Tibial artery (tissue), 4 donors: ENCODE results near the gene PRIM1.
"Not testable (repeated sequence)": the region's sequence is repeated elsewhere in the genome, so short reads cannot be mapped to it uniquely, and the experiment has no call there.

Experiments used
- DNase-seq, 2 donors: peaks; one replicate each; pipeline ENCODE4 v3.0.0-alpha.2; 2019
- H3K27ac ChIP-seq, 2 donors: fragments of 200-600 bp; sonication (generic) in 1 of 2; 1 replicate in 1 of 2; 2 replicates in 1 of 2; pipeline ENCODE4 v1.5.1; 2018 to 2019; ENCODE audit warnings: mild to moderate bottlenecking in 1 of 2
- H3K27me3 ChIP-seq, 2 donors: fragments of 200-600 bp; sonication (generic) in 1 of 2; one replicate each; pipeline versions ENCODE4 v1.5.1 to v1.6.0; 2016 to 2019
- H3K36me3 ChIP-seq, 3 donors: fragments of 200-600 bp; sonication (generic) in 2 of 3; one replicate each; pipeline ENCODE4 v1.5.1; 2016 to 2019; ENCODE audit warnings: mild to moderate bottlenecking in 2 of 3
- H3K4me1 ChIP-seq, 4 donors: fragments of 200-600 bp; sonication (generic) in 2 of 4; 1 replicate in 3 of 4; 2 replicates in 1 of 4; pipeline ENCODE4 v1.5.1; 2016 to 2019
- H3K4me3 ChIP-seq, 2 donors: fragments of 200-600 bp; sonication (generic) in 1 of 2; 1 replicate in 1 of 2; 2 replicates in 1 of 2; pipeline ENCODE4 v1.5.1; 2018 to 2019; ENCODE audit warnings: mild to moderate bottlenecking in 2 of 2
- H3K9me3 ChIP-seq, 3 donors: fragments of 200-600 bp; sonication (generic) in 1 of 3; one replicate each; pipeline ENCODE4 v1.5.1; 2016 to 2019
- intact Hi-C: fragments of 100-400 bp; cut with DNase I; formaldehyde crosslinking; loops from one replicate; pipeline ENCODE4 v1.15.0; 2023; ENCODE audit warnings: low total_unique reads
- TF ChIP-seq, protein P1 (sequence below), 2 experiments: fragments of 200-600 bp in 1 of 2; fragments of 450-650 bp in 1 of 2; IDR thresholded peaks; one replicate each; pipeline ENCODE4 v1.5.1; 2017 to 2019; ENCODE audit warnings: antibody characterized with exemption in 2 of 2, mild to moderate bottlenecking in 1 of 2, moderate library complexity in 1 of 2

Gene PRIM1

DNA sequence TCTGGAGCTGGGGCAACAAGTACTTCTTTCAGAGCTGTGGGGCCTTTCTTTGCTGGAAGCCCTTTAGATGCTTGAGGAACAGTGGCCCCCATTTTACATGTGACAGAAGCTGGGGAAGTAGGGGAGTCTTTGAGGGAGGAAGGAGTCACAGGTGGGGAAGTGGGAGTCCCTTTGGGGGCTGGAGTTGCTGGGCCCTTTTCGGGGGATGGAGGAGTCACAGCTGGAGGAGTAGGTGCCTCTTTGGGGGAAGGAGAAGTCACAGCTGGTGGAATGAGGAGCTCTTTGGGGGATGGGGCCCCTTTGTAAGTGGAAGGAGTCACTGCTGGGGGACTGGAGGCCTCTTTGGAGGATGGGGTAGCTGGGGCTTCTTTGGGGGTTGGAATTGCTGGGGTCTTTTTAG is 35.7 kb downstream of the PRIM1 start:
- Histone ChIP-seq H3K4me3 (no peak overlapping the region), H3K27me3 (no peaks in the 10 kb centered on the region), H3K27ac (no peak overlapping the region), H3K4me1 (peaks cover 0 to 54% (median 44%) of the 10 kb centered on the region in 4 donors), H3K36me3 (peaks cover 32 to 86% (median 84%) of the 10 kb centered on the region in 3 donors), H3K9me3 (no peaks in the 10 kb centered on the region)
- DNase-seq = peak in 1 of 2 donors; percentile 31
- TF ChIP-seq, protein P1, sequence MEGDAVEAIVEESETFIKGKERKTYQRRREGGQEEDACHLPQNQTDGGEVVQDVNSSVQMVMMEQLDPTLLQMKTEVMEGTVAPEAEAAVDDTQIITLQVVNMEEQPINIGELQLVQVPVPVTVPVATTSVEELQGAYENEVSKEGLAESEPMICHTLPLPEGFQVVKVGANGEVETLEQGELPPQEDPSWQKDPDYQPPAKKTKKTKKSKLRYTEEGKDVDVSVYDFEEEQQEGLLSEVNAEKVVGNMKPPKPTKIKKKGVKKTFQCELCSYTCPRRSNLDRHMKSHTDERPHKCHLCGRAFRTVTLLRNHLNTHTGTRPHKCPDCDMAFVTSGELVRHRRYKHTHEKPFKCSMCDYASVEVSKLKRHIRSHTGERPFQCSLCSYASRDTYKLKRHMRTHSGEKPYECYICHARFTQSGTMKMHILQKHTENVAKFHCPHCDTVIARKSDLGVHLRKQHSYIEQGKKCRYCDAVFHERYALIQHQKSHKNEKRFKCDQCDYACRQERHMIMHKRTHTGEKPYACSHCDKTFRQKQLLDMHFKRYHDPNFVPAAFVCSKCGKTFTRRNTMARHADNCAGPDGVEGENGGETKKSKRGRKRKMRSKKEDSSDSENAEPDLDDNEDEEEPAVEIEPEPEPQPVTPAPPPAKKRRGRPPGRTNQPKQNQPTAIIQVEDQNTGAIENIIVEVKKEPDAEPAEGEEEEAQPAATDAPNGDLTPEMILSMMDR (IDR thresholded peaks at IDR 0.05) = no peak
- intact Hi-C loops = no loop called here

DNA sequence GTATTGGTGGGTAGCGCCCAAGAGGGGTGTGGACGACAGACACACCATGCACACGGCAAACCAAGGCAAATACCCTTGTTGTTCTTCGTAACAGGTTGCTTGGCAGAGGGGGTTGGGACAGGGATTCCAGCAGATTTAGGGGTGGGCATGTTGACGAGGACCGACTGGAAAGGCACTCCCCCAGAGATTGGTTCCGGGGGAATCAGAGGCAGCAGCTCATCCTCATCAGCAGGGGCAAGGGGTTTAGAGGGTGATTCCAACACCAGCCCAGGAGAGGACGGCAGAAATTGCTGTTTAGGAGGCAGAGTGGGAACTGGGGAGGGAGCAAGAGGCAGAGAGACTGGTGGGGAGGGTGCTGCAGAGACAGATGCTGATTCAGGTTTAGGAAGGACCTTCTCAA is 36.3 kb downstream of the PRIM1 start:
- peak in 1 of 2 donors; percentile 40 for DNase-seq
- Histone ChIP-seq H3K4me1 (peaks cover 0 to 47% (median 37%) of the 10 kb centered on the region in 4 donors), H3K4me3 (no peak overlapping the region), H3K36me3 (peaks cover 36 to 92% (median 81%) of the 10 kb centered on the region in 3 donors), H3K27ac (no peak overlapping the region), H3K27me3 (no peaks in the 10 kb centered on the region), H3K9me3 (no peaks in the 10 kb centered on the region)
- intact Hi-C loops = no loop called here
- TF ChIP-seq, protein P1 (IDR thresholded peaks at IDR 0.05) = no peak

DNA sequence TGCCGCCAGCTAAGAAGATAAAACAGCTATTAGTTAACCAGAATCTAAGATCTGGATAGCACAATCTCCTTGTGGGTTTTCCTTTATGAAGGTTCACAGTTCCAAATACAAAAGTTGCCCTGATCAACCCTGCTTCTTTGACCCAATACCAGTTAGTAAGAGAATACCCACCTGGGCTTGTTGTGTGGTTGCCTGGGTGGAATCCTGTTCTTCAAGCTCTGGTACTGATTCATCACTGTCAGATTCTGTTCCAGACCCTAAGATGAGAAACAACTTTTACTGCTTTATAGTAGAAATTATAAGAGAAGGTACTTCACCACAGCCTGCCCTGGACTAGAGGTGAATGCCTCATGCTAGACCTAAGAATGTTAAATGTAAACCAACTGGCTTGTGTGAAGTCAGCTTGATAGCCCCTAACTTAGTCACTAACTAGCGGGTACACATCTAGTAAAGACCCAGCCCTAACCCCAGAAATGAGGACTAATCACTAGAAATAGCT is 37.6 kb downstream of the PRIM1 start:
- H3K4me3 ChIP-seq = no peak overlapping the region
- peaks cover 0 to 35% (median 26%) of the 10 kb centered on the region in 4 donors for H3K4me1 ChIP-seq
- no peak for DNase-seq
- TF ChIP-seq, protein P1 (IDR thresholded peaks at IDR 0.05) = no peak
- no peaks in the 10 kb centered on the region for H3K27me3 ChIP-seq
- intact Hi-C loops = no loop called here
- no peaks in the 10 kb centered on the region for H3K9me3 ChIP-seq
- peaks cover 36 to 84% (median 70%) of the 10 kb centered on the region in 3 donors for H3K36me3 ChIP-seq
- no peak overlapping the region for H3K27ac ChIP-seq

DNA sequence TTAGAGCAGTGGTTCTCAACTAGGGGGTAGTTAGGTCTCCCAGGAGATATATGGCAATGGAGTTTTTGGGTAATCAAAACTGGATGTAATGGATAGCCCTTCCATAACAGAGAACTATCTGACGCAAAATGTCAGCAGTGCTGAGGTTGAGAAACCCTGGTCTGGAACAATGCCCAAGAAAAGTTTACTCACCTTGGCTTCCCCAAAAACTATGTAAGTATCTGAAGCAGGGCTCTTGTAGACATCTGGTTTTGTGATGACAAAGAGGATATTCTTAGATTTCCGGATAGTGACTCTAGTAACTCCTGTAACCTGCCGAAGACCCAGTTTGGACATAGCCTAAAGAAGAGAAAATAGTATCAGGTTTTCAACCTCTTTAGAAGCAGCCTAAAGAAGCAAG is 38.8 kb downstream of the PRIM1 start:
- intact Hi-C loops = no loop called here
- no peaks in the 10 kb centered on the region for H3K27me3 ChIP-seq
- no peaks in the 10 kb centered on the region for H3K9me3 ChIP-seq
- DNase-seq = no peak
- no peak overlapping the region for H3K27ac ChIP-seq
- TF ChIP-seq, protein P1 (IDR thresholded peaks at IDR 0.05) = no peak
- peaks cover 0 to 26% (median 19%) of the 10 kb centered on the region in 4 donors for H3K4me1 ChIP-seq
- H3K4me3 ChIP-seq = no peak overlapping the region
- peaks cover 36 to 72% (median 60%) of the 10 kb centered on the region in 3 donors for H3K36me3 ChIP-seq

DNA sequence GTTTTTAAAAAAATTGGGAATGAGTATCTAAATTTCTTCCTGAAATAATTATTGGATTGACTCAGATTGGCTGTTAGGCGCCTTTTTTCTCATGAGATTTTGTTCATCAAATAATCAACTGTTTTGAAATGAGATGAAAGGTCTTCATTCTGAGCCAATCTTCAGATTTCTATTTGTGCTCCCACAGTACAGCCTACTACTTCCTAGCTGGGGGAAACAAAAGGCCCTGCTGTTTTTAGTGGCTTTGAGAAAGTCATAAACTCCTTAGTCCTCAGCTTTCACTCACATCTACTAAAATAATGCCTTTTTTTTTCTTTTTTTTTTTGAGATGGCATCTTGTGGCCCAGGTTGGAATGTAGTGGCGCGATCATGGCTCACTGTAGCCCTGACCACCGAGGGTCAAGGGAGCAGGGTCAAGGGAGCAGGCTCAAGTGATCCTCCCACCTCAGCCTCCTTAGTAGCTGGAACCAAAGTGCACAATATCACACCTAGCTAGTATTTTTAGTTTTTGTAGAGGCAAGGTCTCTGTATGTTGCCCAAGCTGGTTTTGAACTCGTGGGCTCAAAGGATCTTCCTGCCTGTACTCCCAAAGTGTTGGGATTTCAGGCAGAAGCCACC is 42.3 kb downstream of the PRIM1 start:
- H3K27me3 ChIP-seq = no peaks in the 10 kb centered on the region
- no peak overlapping the region for H3K4me3 ChIP-seq
- peak in 1 of 2 donors; percentile 5 for DNase-seq
- intact Hi-C loops = no loop called here
- H3K9me3 ChIP-seq = no peaks in the 10 kb centered on the region
- H3K27ac ChIP-seq = no peak overlapping the region
- peaks cover 36 to 40% (median 37%) of the 10 kb centered on the region in 3 donors for H3K36me3 ChIP-seq
- TF ChIP-seq, protein P1 (IDR thresholded peaks at IDR 0.05) = no peak
- H3K4me1 ChIP-seq = no peaks in the 10 kb centered on the region

DNA sequence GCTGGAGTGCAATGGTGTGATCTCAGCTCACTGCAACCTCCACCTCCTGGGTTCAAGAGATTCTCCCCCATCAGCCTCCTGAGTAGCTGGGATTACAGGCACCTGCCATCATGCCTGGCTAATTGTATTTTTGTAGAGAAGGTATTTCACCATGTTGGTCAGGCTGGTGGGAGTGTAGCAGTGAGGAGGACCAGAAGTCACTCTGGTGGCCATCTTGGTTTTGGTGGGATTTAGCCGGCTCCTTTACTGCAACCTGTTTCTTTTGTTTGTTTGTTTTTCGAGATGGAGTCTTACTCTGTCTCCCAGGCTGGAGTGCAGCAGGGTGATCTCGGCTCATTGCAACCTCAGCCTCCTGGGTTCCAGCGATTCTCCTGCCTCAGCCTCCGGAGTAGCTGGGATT is 47.6 kb downstream of the PRIM1 start:
- H3K36me3 ChIP-seq, intact Hi-C loops, H3K27me3 ChIP-seq, H3K9me3 ChIP-seq, H3K4me1 ChIP-seq, H3K4me3 ChIP-seq, H3K27ac ChIP-seq: not testable (repeated sequence)
- peak in 1 of 2 donors; percentile 28 for DNase-seq
